Neuronal stem cell (in vitro differentiated cells): ENCODE data around the gene ACOXL.

ENCODE experiments used
- DNase-seq: peaks from one replicate; pipeline ENCODE4 v3.0.0-alpha.2; 2013; ENCODE audit warnings: low spot score
- H2AFZ ChIP-seq: one replicate; pipeline ENCODE4 v1.6.1; 2013; ENCODE audit warnings: mild to moderate bottlenecking, low read length, inconsistent platforms
- H2AK5ac ChIP-seq: 2 replicates; pipeline ENCODE4 v1.6.1; 2013; ENCODE audit warnings: low read depth, mild to moderate bottlenecking, inconsistent platforms, low read length, moderate library complexity, mixed read lengths
- H2BK120ac ChIP-seq: 2 replicates; pipeline ENCODE4 v1.6.1; 2013; ENCODE audit warnings: low read depth, mild to moderate bottlenecking, inconsistent platforms, low read length, moderate library complexity, mixed read lengths
- H2BK12ac ChIP-seq: one replicate; pipeline ENCODE4 v1.6.1; 2013; ENCODE audit warnings: low read length, inconsistent platforms
- H2BK15ac ChIP-seq: 2 replicates; pipeline ENCODE4 v1.6.1; 2013; ENCODE audit warnings: mild to moderate bottlenecking, low read length, inconsistent platforms, mixed read lengths
- H2BK5ac ChIP-seq: one replicate; pipeline ENCODE4 v1.6.1; 2013; ENCODE audit warnings: inconsistent platforms, mild to moderate bottlenecking, low read length, moderate library complexity
- H3K14ac ChIP-seq: one replicate; pipeline ENCODE4 v1.6.1; 2013; ENCODE audit warnings: low read length, inconsistent platforms
- H3K18ac ChIP-seq: 2 replicates; pipeline ENCODE4 v1.6.1; 2013; ENCODE audit warnings: low read length, inconsistent platforms
- H3K23ac ChIP-seq: 2 replicates; pipeline ENCODE4 v1.6.1; 2013; ENCODE audit warnings: low read depth, mild to moderate bottlenecking, mixed read lengths, low read length, inconsistent platforms; ENCODE audit not compliant: poor library complexity
- H3K27ac ChIP-seq: replicated peaks from 3 replicates; pipeline ENCODE4 v1.5.1; 2013; ENCODE audit warnings: low read length, inconsistent platforms
- H3K27me3 ChIP-seq, 3 experiments: 2 replicates each; pipeline ENCODE4 v1.6.1; 2013; ENCODE audit warnings: low read length in 3 of 3, mild to moderate bottlenecking in 2 of 3, inconsistent platforms in 1 of 3, low read depth in 1 of 3, mixed read lengths in 1 of 3, moderate library complexity in 1 of 3; ENCODE audit not compliant: control insufficient read depth in 3 of 3, insufficient read depth in 3 of 3
- H3K36me3 ChIP-seq, 2 donors: replicated peaks in 1 of 2; 2 replicates each; pipeline ENCODE4 v1.6.1; 2013; ENCODE audit warnings: low read length in 2 of 2; ENCODE audit not compliant: control insufficient read depth in 2 of 2, insufficient read depth in 2 of 2
- H3K4ac ChIP-seq: 2 replicates; pipeline ENCODE4 v1.6.1; 2013; ENCODE audit warnings: inconsistent platforms, mild to moderate bottlenecking, low read length, moderate library complexity
- H3K4me1 ChIP-seq, 2 donors: 1 replicate in 1 of 2; 2 replicates in 1 of 2; pipeline ENCODE4 v1.6.1; 2013; ENCODE audit warnings: low read length in 2 of 2, low read depth in 1 of 2; ENCODE audit not compliant: control insufficient read depth in 2 of 2, insufficient read depth in 1 of 2
- H3K4me2 ChIP-seq: one replicate; pipeline ENCODE4 v1.6.1; 2013; ENCODE audit warnings: mild to moderate bottlenecking, low read length, inconsistent platforms; ENCODE audit not compliant: insufficient read depth, poor library complexity, severe bottlenecking
- H3K4me3 ChIP-seq, 2 donors: 2 replicates each; pipeline ENCODE4 v1.5.1; 2013; ENCODE audit warnings: low read length in 2 of 2, mild to moderate bottlenecking in 2 of 2, inconsistent platforms in 1 of 2, moderate library complexity in 1 of 2
- H3K79me1 ChIP-seq: one replicate; pipeline ENCODE4 v1.6.1; 2013; ENCODE audit warnings: low read depth, mild to moderate bottlenecking, inconsistent platforms, low read length, moderate library complexity
- H3K9ac ChIP-seq: one replicate; pipeline ENCODE4 v1.6.1; 2013; ENCODE audit warnings: mild to moderate bottlenecking, low read depth, low read length, inconsistent platforms; ENCODE audit not compliant: poor library complexity
- H3K9me3 ChIP-seq, 2 donors: replicated peaks in 1 of 2; 2 replicates each; pipeline versions ENCODE3 to v1.6.1; 2013; ENCODE audit warnings: low read length in 2 of 2, mild to moderate bottlenecking in 2 of 2, inconsistent platforms in 1 of 2, low read depth in 1 of 2, mixed read lengths in 1 of 2, moderate library complexity in 1 of 2; ENCODE audit not compliant: control insufficient read depth in 2 of 2, insufficient read depth in 1 of 2
- H4K8ac ChIP-seq: one replicate; pipeline ENCODE4 v1.6.1; 2013; ENCODE audit warnings: low read depth, mild to moderate bottlenecking, inconsistent platforms, low read length, moderate library complexity
- H4K91ac ChIP-seq: one replicate; pipeline ENCODE4 v1.6.1; 2013; ENCODE audit warnings: low read length, low read depth, mild to moderate bottlenecking, inconsistent platforms; ENCODE audit not compliant: poor library complexity
- WGBS, 2 donors: extraction: QIAGEN DNeasy Blood & Tissue Kit; methylation state at CpG; one replicate each; pipeline ENCODE4 v1.1.7; 2013; ENCODE audit warnings: missing lambda C conversion rate in 2 of 2, mixed read lengths in 1 of 2; ENCODE audit not compliant: insufficient read length in 2 of 2, insufficient replicate concordance in 1 of 2; ENCODE audit errors: extremely low coverage in 2 of 2; 5-methylcytosine and 5-hydroxymethylcytosine counted together

The ACOXL gene

GRCh38 chr2:110784047-110784631, 51.8 kb downstream of the ACOXL start:
- Histone ChIP-seq H3K4me2 (no peak overlapping the region), H3K27me3 (peaks cover 0 to 6% (median 0%) of the 10 kb centered on the region in 3 experiments), H2BK120ac (no peak overlapping the region), H2AK5ac (no peak overlapping the region), H3K18ac (no peak overlapping the region), H3K4me1 (no peaks in the 10 kb centered on the region), H4K8ac (no peak overlapping the region), H3K4me3 (no peak overlapping the region), H3K14ac (no peak overlapping the region), H3K9ac (no peak overlapping the region), H2BK5ac (no peak overlapping the region), H3K4ac (no peak overlapping the region), H2BK12ac (no peak overlapping the region), H4K91ac (no peak overlapping the region), H3K27ac (no peak overlapping the region), H2BK15ac (no peak overlapping the region), H3K9me3 (no peaks in the 10 kb centered on the region), H3K36me3 (no peaks in the 10 kb centered on the region), H3K23ac (no peak overlapping the region), H2AFZ (no peak overlapping the region), H3K79me1 (no peaks in the 10 kb centered on the region)
- WGBS, 2 donors: no CpG with 5 or more reads among the region's 10 CpGs
- no peak for DNase-seq

GRCh38 chr2:110785439-110785838, 53.1 kb downstream of the ACOXL start:
- Histone ChIP-seq H3K27me3 (peaks cover 0 to 3% (median 0%) of the 10 kb centered on the region in 3 experiments), H3K4me2 (no peak overlapping the region), H2BK12ac (no peak overlapping the region), H3K4me3 (no peak overlapping the region), H2AK5ac (no peak overlapping the region), H3K36me3 (no peaks in the 10 kb centered on the region), H3K4me1 (no peaks in the 10 kb centered on the region), H2BK15ac (no peak overlapping the region), H3K4ac (no peak overlapping the region), H3K9ac (no peak overlapping the region), H3K27ac (no peak overlapping the region), H3K9me3 (no peaks in the 10 kb centered on the region), H2BK120ac (no peak overlapping the region), H3K14ac (no peak overlapping the region), H3K79me1 (no peaks in the 10 kb centered on the region), H3K18ac (no peak overlapping the region), H3K23ac (no peak overlapping the region), H2AFZ (no peak overlapping the region), H4K8ac (no peak overlapping the region), H4K91ac (no peak overlapping the region), H2BK5ac (no peak overlapping the region)
- WGBS, 2 donors: no CpG with 5 or more reads among the region's 2 CpGs
- no peak for DNase-seq

- no peak overlapping the region for H3K14ac ChIP-seq
These were observed 56.6 kb downstream of the ACOXL start for GRCh38 chr2:110788976-110789375.

GRCh38 chr2:110789706-110790105, 57.3 kb downstream of the ACOXL start:
- Histone ChIP-seq H3K14ac (no peak overlapping the region), H3K4ac (no peak overlapping the region), H4K8ac (no peak overlapping the region), H2BK5ac (no peak overlapping the region), H3K4me3 (no peak overlapping the region), H2AK5ac (no peak overlapping the region), H3K9me3 (no peaks in the 10 kb centered on the region), H2BK120ac (no peak overlapping the region), H2AFZ (no peak overlapping the region), H3K27me3 (peaks cover 0 to 19% (median 0%) of the 10 kb centered on the region in 3 experiments), H3K4me2 (no peak overlapping the region), H4K91ac (no peak overlapping the region), H3K23ac (no peak overlapping the region), H3K9ac (no peak overlapping the region), H3K79me1 (no peaks in the 10 kb centered on the region), H3K36me3 (no peaks in the 10 kb centered on the region), H3K27ac (no peak overlapping the region), H3K4me1 (peaks cover 0 to 10% of the 10 kb centered on the region in 2 donors), H2BK15ac (no peak overlapping the region), H2BK12ac (no peak overlapping the region), H3K18ac (no peak overlapping the region)
- no peak for DNase-seq
- no CpG with 5 or more reads among the region's 4 CpGs for WGBS, 2 donors

More at GRCh38 chr2:110788976-110789375, 56.6 kb downstream of the ACOXL start:
- no peak overlapping the region for H3K27ac ChIP-seq
- H3K27me3 ChIP-seq: peaks cover 0 to 19% (median 0%) of the 10 kb centered on the region in 3 experiments
- peak overlapping the region; percentile 25 for H3K9ac ChIP-seq
- peak overlapping the region; percentile 36 for H2BK12ac ChIP-seq
- no peak overlapping the region for H4K8ac ChIP-seq
- H2BK15ac ChIP-seq: no peak overlapping the region
- peak overlapping the region; percentile 25 for H3K18ac ChIP-seq
- no CpG with 5 or more reads among the region's 2 CpGs for WGBS, 2 donors
- no peak overlapping the region for H2AFZ ChIP-seq
- H3K9me3 ChIP-seq: no peaks in the 10 kb centered on the region
- H2AK5ac ChIP-seq: no peak overlapping the region
- H3K4me3 ChIP-seq: no peak overlapping the region
- H3K79me1 ChIP-seq: no peaks in the 10 kb centered on the region
- no peak overlapping the region for H2BK120ac ChIP-seq
- no peak overlapping the region for H3K23ac ChIP-seq
- no peaks in the 10 kb centered on the region for H3K36me3 ChIP-seq
- peaks cover 0 to 10% of the 10 kb centered on the region in 2 donors for H3K4me1 ChIP-seq
- no peak overlapping the region for H3K4ac ChIP-seq
- no peak overlapping the region for H4K91ac ChIP-seq
- DNase-seq: no peak
- no peak overlapping the region for H3K4me2 ChIP-seq
- H2BK5ac ChIP-seq: no peak overlapping the region
